GM21529 (cell line): Measurements from ENCODE around the gene HSD17B14.
"Not testable (repeated sequence)": the region's sequence is repeated elsewhere in the genome, so short reads cannot be mapped to it uniquely, and the experiment has no call there.

ENCODE experiments used
- ATAC-seq: cut with Tn5 transposase; IDR thresholded peaks from one replicate; pipeline ENCODE4 v1.9.1; 2021; ENCODE audit not compliant: unreplicated experiment

The HSD17B14 gene

GRCh38 chr19:48836089-48837017 lies at the start of gene HSD17B14:
Gene HSD17B14 (minus strand): TSS chr19:48836491. CDS start chr19:48836411, 80 bp downstream.
- peak; percentile 8 for ATAC-seq

- no peak for ATAC-seq
Observed at GRCh38 chr19:48883726-48884125, 47.4 kb upstream of the HSD17B14 start.

GRCh38 chr19:48881741-48882657 lies 45.7 kb upstream of the HSD17B14 start:
- no peak for ATAC-seq

GRCh38 chr19:48879696-48880095 lies 43.4 kb upstream of the HSD17B14 start:
- not testable (repeated sequence) for ATAC-seq

GRCh38 chr19:48879025-48879637 lies 42.8 kb upstream of the HSD17B14 start:
- ATAC-seq: no peak

GRCh38 chr19:48878196-48879024 lies 42.1 kb upstream of the HSD17B14 start:
- ATAC-seq: no peak

GRCh38 chr19:48877855-48878195 lies 41.5 kb upstream of the HSD17B14 start:
- no peak for ATAC-seq

GRCh38 chr19:48876043-48876981 lies 40.0 kb upstream of the HSD17B14 start:
- not testable (repeated sequence) for ATAC-seq

- ATAC-seq: no peak
Observed at GRCh38 chr19:48874303-48875135, 38.2 kb upstream of the HSD17B14 start.

- no peak for ATAC-seq
Observed at GRCh38 chr19:48873476-48874302, 37.4 kb upstream of the HSD17B14 start.

- no peak for ATAC-seq
Observed at GRCh38 chr19:48872884-48873475, 36.7 kb upstream of the HSD17B14 start.

- no peak for ATAC-seq
Observed at GRCh38 chr19:48872182-48872883, 36.0 kb upstream of the HSD17B14 start, which contains the start of gene PPP1R15A. Gene PPP1R15A (plus strand): TSS chr19:48872421. CDS start chr19:48873234, 813 bp downstream.

GRCh38 chr19:48871471-48872181 lies 35.3 kb upstream of the HSD17B14 start:
- ATAC-seq: not testable (repeated sequence)

GRCh38 chr19:48870048-48870447 lies 33.8 kb upstream of the HSD17B14 start:
- no peak for ATAC-seq

- no peak for ATAC-seq
Observed at GRCh38 chr19:48868114-48868886, 32.0 kb upstream of the HSD17B14 start, which contains the start of gene PLEKHA4. Gene PLEKHA4 (minus strand): TSS chr19:48868617. CDS start chr19:48867620, 997 bp downstream.
